ENCODE results near the gene RAG2.

- TF ChIP-seq, protein P1, sequence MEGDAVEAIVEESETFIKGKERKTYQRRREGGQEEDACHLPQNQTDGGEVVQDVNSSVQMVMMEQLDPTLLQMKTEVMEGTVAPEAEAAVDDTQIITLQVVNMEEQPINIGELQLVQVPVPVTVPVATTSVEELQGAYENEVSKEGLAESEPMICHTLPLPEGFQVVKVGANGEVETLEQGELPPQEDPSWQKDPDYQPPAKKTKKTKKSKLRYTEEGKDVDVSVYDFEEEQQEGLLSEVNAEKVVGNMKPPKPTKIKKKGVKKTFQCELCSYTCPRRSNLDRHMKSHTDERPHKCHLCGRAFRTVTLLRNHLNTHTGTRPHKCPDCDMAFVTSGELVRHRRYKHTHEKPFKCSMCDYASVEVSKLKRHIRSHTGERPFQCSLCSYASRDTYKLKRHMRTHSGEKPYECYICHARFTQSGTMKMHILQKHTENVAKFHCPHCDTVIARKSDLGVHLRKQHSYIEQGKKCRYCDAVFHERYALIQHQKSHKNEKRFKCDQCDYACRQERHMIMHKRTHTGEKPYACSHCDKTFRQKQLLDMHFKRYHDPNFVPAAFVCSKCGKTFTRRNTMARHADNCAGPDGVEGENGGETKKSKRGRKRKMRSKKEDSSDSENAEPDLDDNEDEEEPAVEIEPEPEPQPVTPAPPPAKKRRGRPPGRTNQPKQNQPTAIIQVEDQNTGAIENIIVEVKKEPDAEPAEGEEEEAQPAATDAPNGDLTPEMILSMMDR (IDR thresholded peaks at IDR 0.05) = no peak
- no peak for TF ChIP-seq ZFX (IDR thresholded peaks at IDR 0.05; ENCODE audit: borderline replicate concordance)
These were observed 14.4 kb downstream of the RAG2 start for GRCh38 chr11:36583667-36584066.
